Smooth muscle cell (in vitro differentiated cells): Measurements from ENCODE around the gene ANKRD11. TPM values are rescaled to one million over a fixed set of nuclear protein-coding genes. Genes with fewer than 3 reads are reported as not detected.

Experiments used
- DNase-seq: peaks from one replicate; lab custom pipeline; 2025; ENCODE audit not compliant: unreplicated experiment; lab: John Stamatoyannopoulos, UW
- H2AFZ ChIP-seq: fragments of 200-600 bp; sonication (generic); 2 replicates; pipeline ENCODE4 v1.6.0; 2016; ENCODE audit warnings: antibody characterized with exemption, low read depth, mild to moderate bottlenecking
- H3F3A ChIP-seq: fragments of 200-600 bp; sonication (generic); 2 replicates; pipeline ENCODE4 v1.6.0; 2017; ENCODE audit warnings: antibody characterized with exemption, low read depth
- H3K27ac ChIP-seq: fragments of 200-600 bp; sonication (generic); 2 replicates; pipeline ENCODE4 v1.5.1; 2016; ENCODE audit warnings: low read depth, mild to moderate bottlenecking
- H3K27me3 ChIP-seq: fragments of 200-600 bp; sonication (generic); 2 replicates; pipeline ENCODE4 v1.6.1; 2016; ENCODE audit warnings: low read depth, mild to moderate bottlenecking
- H3K36me3 ChIP-seq: fragments of 200-600 bp; sonication (generic); 2 replicates; pipeline ENCODE4 v1.5.1; 2016; ENCODE audit warnings: low read depth
- H3K4me1 ChIP-seq: fragments of 200-600 bp; sonication (generic); 2 replicates; pipeline ENCODE4 v1.5.1; 2016; ENCODE audit warnings: low read depth
- H3K4me2 ChIP-seq: fragments of 200-600 bp; sonication (generic); 2 replicates; pipeline ENCODE4 v1.6.0; 2016; ENCODE audit warnings: mild to moderate bottlenecking
- H3K4me3 ChIP-seq: fragments of 200-600 bp; sonication (generic); 2 replicates; pipeline ENCODE4 v1.5.1; 2016; ENCODE audit warnings: mild to moderate bottlenecking
- H3K79me2 ChIP-seq: fragments of 200-600 bp; sonication (generic); 2 replicates; pipeline ENCODE4 v1.6.0; 2016; ENCODE audit warnings: low read depth, mild to moderate bottlenecking
- H3K9ac ChIP-seq: fragments of 200-600 bp; sonication (generic); 2 replicates; pipeline ENCODE4 v1.6.0; 2016; ENCODE audit warnings: low read depth
- H3K9me3 ChIP-seq: fragments of 200-600 bp; sonication (generic); replicated peaks from 2 replicates; pipeline ENCODE4 v1.5.1; 2016; ENCODE audit warnings: low read depth
- H4K20me1 ChIP-seq: fragments of 200-600 bp; sonication (generic); 2 replicates; pipeline ENCODE4 v1.6.0; 2016; ENCODE audit warnings: low read depth
- WGBS: methylation state at CpG from one replicate; pipeline ENCODE4 v1.1.7; 2016; ENCODE audit warnings: low lambda C conversion rate; 5-methylcytosine and 5-hydroxymethylcytosine counted together
- polyA plus RNA-seq: library from polyadenylated mRNA; unstranded; fragments of >200 nt; fragmentation: Nextera tagmentation; extraction: Ambion mirVana; gene quantifications from 2 replicates; pipeline ENCODE4 v1.2.1, GENCODE V29; 2016
- total RNA-seq: library from RNA; depleted of rRNA; stranded (reverse); fragments of >200 nt; gene quantifications from 2 replicates; pipeline ENCODE4 v1.2.3, GENCODE V29; 2014
- TF ChIP-seq, protein P1 (sequence below): fragments of 200-600 bp; sonication (generic); IDR thresholded peaks from 2 replicates; pipeline ENCODE4 v1.5.1; 2017; ENCODE audit warnings: borderline replicate concordance, mild to moderate bottlenecking, antibody characterized with exemption; ENCODE audit not compliant: insufficient read depth, poor library complexity, severe bottlenecking

Gene ANKRD11
- total and polyA plus RNA-seq, 2 experiments from 2014 or later: 31.5 to 105 TPM

DNA sequence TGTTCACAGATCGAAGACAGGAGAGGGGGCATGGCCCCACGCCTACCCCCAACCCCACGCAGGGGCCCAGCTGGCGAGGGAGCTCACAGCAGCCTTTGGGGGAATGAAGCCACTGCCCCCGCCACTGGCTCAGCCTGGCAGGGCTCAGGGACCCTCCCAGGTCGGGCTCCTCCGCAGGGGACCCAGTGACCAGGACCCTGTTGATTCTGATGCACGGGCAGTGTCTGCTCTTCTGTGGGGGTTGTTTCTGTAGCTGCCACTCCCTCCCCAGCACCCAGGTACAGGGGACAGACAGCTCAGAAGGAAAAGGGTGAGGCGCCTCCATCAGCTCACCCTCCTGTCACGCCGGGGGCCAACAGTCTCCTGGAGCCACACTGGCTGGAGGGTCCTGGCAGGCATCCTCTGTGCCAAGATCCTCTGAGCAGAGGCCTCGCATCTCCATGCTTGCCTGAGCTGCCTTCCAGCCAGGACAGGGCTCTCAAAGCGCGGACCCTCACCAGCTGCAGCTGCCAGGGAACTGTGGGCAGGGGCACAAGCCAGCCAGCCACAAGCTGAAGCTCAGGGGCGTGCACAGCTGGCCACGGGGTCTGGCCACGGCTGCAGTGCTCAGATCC, 223.7 kb downstream of the ANKRD11 start:
- Histone ChIP-seq H3K27me3 (no peaks in the 10 kb centered on the region), H3K36me3 (no peaks in the 10 kb centered on the region), H3F3A (no peaks in the 10 kb centered on the region), H3K9me3 (no peaks in the 10 kb centered on the region), H3K4me3 (no peak overlapping the region), H3K4me1 (no peaks in the 10 kb centered on the region), H3K27ac (no peak overlapping the region), H3K79me2 (peaks cover 4% of the 10 kb centered on the region), H3K4me2 (no peak overlapping the region), H3K9ac (no peak overlapping the region), H4K20me1 (peaks cover 14% of the 10 kb centered on the region), H2AFZ (no peak overlapping the region)
- TF ChIP-seq, protein P1, sequence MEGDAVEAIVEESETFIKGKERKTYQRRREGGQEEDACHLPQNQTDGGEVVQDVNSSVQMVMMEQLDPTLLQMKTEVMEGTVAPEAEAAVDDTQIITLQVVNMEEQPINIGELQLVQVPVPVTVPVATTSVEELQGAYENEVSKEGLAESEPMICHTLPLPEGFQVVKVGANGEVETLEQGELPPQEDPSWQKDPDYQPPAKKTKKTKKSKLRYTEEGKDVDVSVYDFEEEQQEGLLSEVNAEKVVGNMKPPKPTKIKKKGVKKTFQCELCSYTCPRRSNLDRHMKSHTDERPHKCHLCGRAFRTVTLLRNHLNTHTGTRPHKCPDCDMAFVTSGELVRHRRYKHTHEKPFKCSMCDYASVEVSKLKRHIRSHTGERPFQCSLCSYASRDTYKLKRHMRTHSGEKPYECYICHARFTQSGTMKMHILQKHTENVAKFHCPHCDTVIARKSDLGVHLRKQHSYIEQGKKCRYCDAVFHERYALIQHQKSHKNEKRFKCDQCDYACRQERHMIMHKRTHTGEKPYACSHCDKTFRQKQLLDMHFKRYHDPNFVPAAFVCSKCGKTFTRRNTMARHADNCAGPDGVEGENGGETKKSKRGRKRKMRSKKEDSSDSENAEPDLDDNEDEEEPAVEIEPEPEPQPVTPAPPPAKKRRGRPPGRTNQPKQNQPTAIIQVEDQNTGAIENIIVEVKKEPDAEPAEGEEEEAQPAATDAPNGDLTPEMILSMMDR: no peak
- DNase-seq: no peak
- WGBS: 96% methylated on average over 17 of the region's 17 CpGs

DNA sequence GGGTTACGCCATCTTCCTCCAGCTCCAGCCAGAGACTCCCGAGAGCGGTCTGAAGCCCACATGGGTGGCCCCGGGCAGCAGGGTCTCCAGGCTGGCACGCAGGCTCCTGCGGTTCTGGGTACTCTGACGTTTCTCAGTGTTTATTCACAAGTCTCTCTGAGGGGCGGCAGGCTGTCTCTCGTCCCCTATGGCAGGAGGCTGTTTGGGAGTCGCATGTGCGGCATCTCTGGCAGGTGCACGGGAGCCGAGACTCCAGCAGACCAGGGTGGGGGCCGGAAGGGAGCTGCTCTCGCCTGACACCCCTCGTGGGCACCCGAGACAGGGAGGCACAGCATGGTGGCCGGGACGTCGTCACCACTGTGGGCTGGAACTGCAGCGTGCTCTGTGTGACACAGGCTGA, 224.7 kb downstream of the ANKRD11 start:
- H3K27ac ChIP-seq: no peak overlapping the region
- 99% methylated on average over 21 of the region's 21 CpGs for WGBS
- H3K27me3 ChIP-seq: no peaks in the 10 kb centered on the region
- H3K36me3 ChIP-seq: no peaks in the 10 kb centered on the region
- no peak for DNase-seq
- no peaks in the 10 kb centered on the region for H3F3A ChIP-seq
- H3K4me3 ChIP-seq: no peak overlapping the region
- no peaks in the 10 kb centered on the region for H3K79me2 ChIP-seq
- H4K20me1 ChIP-seq: peaks cover 4% of the 10 kb centered on the region
- no peaks in the 10 kb centered on the region for H3K9me3 ChIP-seq
- no peak overlapping the region for H2AFZ ChIP-seq
- no peak overlapping the region for H3K4me2 ChIP-seq
- no peak overlapping the region for H3K9ac ChIP-seq
- no peaks in the 10 kb centered on the region for H3K4me1 ChIP-seq
- TF ChIP-seq, protein P1: no peak

GRCh38 chr16:89264800-89265550, 225.4 kb downstream of the ANKRD11 start:
- Histone ChIP-seq H2AFZ (no peak overlapping the region), H3K79me2 (no peaks in the 10 kb centered on the region), H3K36me3 (no peaks in the 10 kb centered on the region), H3K4me2 (no peak overlapping the region), H3K4me3 (no peak overlapping the region), H3K4me1 (no peaks in the 10 kb centered on the region), H3K27ac (no peak overlapping the region), H4K20me1 (peaks cover 4% of the 10 kb centered on the region), H3F3A (no peaks in the 10 kb centered on the region), H3K9me3 (no peaks in the 10 kb centered on the region), H3K27me3 (no peaks in the 10 kb centered on the region), H3K9ac (no peak overlapping the region)
- 98% methylated on average over 19 of the region's 19 CpGs for WGBS
- TF ChIP-seq, protein P1: no peak
- no peak for DNase-seq
